ENCODE measurements around the gene SRSF1. TPM values are rescaled to one million over a fixed set of nuclear protein-coding genes. Genes with fewer than 3 reads are reported as not detected.
A peak's percentile ranks its signal among the peaks of the same experiment; 100 is the strongest.
"Not testable (repeated sequence)": the region's sequence is repeated elsewhere in the genome, so short reads cannot be mapped to it uniquely, and the experiment has no call there.

SRSF1 gene
- total RNA-seq, 1 experiment from 2014 or later, result 325 TPM

DNA sequence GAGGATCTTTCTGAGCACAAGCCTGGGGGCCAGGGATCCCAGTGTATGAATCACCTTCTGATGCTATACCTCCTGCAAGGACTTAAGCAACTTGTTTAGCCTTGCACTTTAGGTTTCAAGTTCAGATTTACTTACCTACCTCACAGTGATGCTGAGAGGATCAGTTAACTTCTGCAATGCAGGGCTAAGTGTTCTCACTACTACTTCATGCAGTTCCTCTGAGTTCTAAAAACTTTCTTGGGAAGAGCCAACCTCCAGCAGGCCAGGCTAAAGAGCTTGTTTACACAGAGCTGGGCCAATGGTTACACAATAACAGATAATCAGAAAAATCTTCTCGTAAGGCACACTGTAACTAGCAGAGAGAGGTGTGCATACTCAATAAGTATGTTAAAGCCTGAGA is 32.0 kb downstream of the SRSF1 start:
- Mint-ChIP-seq H3K4me3 (ENCODE audit: unreplicated experiment) (no peak overlapping the region), H3K27ac (ENCODE audit: unreplicated experiment) (no peak overlapping the region), H3K27me3 (ENCODE audit: insufficient read depth, unreplicated experiment) (no peaks in the 10 kb centered on the region), H3K9me3 (ENCODE audit: unreplicated experiment) (no peaks in the 10 kb centered on the region), H3K4me1 (ENCODE audit: low read depth, unreplicated experiment) (peaks cover 18% of the 10 kb centered on the region), H3K36me3 (ENCODE audit: insufficient read depth, unreplicated experiment) (peaks cover 66% of the 10 kb centered on the region)
- TF ChIP-seq, protein P1, sequence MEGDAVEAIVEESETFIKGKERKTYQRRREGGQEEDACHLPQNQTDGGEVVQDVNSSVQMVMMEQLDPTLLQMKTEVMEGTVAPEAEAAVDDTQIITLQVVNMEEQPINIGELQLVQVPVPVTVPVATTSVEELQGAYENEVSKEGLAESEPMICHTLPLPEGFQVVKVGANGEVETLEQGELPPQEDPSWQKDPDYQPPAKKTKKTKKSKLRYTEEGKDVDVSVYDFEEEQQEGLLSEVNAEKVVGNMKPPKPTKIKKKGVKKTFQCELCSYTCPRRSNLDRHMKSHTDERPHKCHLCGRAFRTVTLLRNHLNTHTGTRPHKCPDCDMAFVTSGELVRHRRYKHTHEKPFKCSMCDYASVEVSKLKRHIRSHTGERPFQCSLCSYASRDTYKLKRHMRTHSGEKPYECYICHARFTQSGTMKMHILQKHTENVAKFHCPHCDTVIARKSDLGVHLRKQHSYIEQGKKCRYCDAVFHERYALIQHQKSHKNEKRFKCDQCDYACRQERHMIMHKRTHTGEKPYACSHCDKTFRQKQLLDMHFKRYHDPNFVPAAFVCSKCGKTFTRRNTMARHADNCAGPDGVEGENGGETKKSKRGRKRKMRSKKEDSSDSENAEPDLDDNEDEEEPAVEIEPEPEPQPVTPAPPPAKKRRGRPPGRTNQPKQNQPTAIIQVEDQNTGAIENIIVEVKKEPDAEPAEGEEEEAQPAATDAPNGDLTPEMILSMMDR (IDR thresholded peaks at IDR 0.05; ENCODE audit: insufficient read depth in 1 of 2, low read depth in 1 of 2, low read length in 1 of 2, severe bottlenecking in 1 of 2, unreplicated experiment in 1 of 2), result no peak
- POLR2A ChIA-PET, result no interaction called here
- no peak for DNase-seq
- peaks cover 3% of the 10 kb centered on the region for H3K36me3 ChIP-seq (ENCODE audit: control insufficient read depth, insufficient read depth, low read length)
- H3K4me3 ChIP-seq (ENCODE audit: low read depth, low read length), result no peak overlapping the region
- intact Hi-C loops (cut with micrococcal nuclease; ENCODE audit: unreplicated experiment), result no loop called here
- CTCF ChIA-PET, result interaction anchor here (1.0 to 1.8 kb wide), 5 partner anchors 10 to 114 kb away, joined by 3 to 6 read pairs (median 3); no protein-coding TSS in a partner anchor
- no peaks in the 10 kb centered on the region for H3K9me3 ChIP-seq
- BruUV-seq (replicated peaks), result no TSS peak
- no peaks in the 10 kb centered on the region for H3K27me3 ChIP-seq (replicated peaks; ENCODE audit: control insufficient read depth, insufficient read depth, low read length)
- H3K4me1 ChIP-seq, result peaks cover 17% of the 10 kb centered on the region

DNA sequence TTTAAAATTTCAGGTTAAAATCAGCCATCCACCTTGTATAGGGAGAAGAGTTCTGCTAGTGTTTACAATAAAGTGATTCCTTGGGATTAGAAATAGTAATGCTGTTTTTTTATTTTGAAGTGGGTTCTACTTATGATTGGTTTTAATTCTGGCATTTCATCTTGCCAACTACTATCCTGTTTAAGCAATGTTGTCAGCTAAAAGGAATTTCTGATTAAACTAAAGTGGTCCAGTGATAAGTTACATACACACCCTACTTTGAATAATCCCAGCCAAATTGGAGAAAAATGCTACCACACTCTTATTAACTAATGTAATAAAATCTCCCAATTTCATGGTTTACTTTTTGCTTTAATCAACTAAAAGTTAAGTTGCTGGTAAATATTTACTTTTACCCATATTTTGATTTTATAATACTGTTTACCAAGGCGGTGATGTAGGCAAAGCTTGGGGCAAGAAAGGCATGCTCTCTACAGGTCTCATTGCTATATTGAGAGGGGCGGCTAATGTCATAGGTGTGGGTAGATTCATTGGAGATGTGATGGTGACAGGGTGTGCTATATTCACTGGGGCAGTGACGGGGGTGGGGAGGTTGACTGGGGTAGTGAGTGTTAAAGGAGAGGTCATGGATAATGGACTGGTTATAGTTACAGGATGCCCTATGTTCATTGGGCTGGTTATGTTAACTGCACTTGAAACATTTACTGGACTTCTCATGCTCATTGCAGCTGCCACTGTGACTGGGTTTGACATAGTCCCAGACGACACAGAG is 32.8 kb downstream of the SRSF1 start:
- peaks cover 17% of the 10 kb centered on the region for H3K4me1 Mint-ChIP-seq (ENCODE audit: low read depth, unreplicated experiment)
- peaks cover 58% of the 10 kb centered on the region for H3K36me3 Mint-ChIP-seq (ENCODE audit: insufficient read depth, unreplicated experiment)
- H3K36me3 ChIP-seq (ENCODE audit: control insufficient read depth, insufficient read depth, low read length); H3K4me3 Mint-ChIP-seq (ENCODE audit: unreplicated experiment); H3K4me3 ChIP-seq (ENCODE audit: low read depth, low read length); H3K9me3 ChIP-seq; H3K27me3 Mint-ChIP-seq (ENCODE audit: insufficient read depth, unreplicated experiment); H3K27me3 ChIP-seq (replicated peaks; ENCODE audit: control insufficient read depth, insufficient read depth, low read length); intact Hi-C loops (cut with micrococcal nuclease; ENCODE audit: unreplicated experiment); H3K27ac Mint-ChIP-seq (ENCODE audit: unreplicated experiment); DNase-seq; POLR2A ChIA-PET; H3K9me3 Mint-ChIP-seq (ENCODE audit: unreplicated experiment): not testable (repeated sequence)
- H3K4me1 ChIP-seq, result peaks cover 17% of the 10 kb centered on the region
- TSS peak; percentile 15 for BruUV-seq (replicated peaks)
- CTCF ChIA-PET, result interaction anchor here (1.8 kb wide), 1 partner anchor 82 kb away, joined by 6 read pairs; no protein-coding TSS in a partner anchor

DNA sequence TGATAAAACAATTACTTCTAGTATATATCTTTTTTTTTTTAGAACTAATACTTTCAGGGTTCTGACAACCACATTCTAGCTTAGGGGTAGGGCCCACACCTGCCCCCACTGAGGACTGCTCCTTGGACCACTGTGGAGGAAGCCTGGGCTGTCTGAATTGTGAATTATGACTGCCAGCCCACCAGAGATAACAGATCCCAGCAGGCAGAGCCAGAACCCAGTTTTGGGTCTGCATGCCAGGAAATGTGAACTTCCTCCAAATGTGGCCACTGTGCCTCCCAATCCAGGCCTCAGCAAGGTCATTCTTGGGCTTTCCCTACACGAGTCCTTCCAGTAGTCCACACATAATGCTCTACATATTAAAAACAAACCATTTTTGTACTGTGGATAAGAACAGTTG is 34.9 kb downstream of the SRSF1 start:
- H3K4me3 ChIP-seq (ENCODE audit: low read depth, low read length), result no peak overlapping the region
- Mint-ChIP-seq H3K36me3 (ENCODE audit: insufficient read depth, unreplicated experiment) (peaks cover 37% of the 10 kb centered on the region), H3K9me3 (ENCODE audit: unreplicated experiment) (no peaks in the 10 kb centered on the region), H3K27ac (ENCODE audit: unreplicated experiment) (no peak overlapping the region), H3K4me1 (ENCODE audit: low read depth, unreplicated experiment) (peaks cover 12% of the 10 kb centered on the region), H3K4me3 (ENCODE audit: unreplicated experiment) (no peak overlapping the region), H3K27me3 (ENCODE audit: insufficient read depth, unreplicated experiment) (no peaks in the 10 kb centered on the region)
- no peaks in the 10 kb centered on the region for H3K27me3 ChIP-seq (replicated peaks; ENCODE audit: control insufficient read depth, insufficient read depth, low read length)
- CTCF ChIA-PET, result no interaction called here
- intact Hi-C loops (cut with micrococcal nuclease; ENCODE audit: unreplicated experiment), result no loop called here
- peaks cover 17% of the 10 kb centered on the region for H3K4me1 ChIP-seq
- TF ChIP-seq, protein P1 (IDR thresholded peaks at IDR 0.05; ENCODE audit: insufficient read depth in 1 of 2, low read depth in 1 of 2, low read length in 1 of 2, severe bottlenecking in 1 of 2, unreplicated experiment in 1 of 2), result no peak
- H3K36me3 ChIP-seq (ENCODE audit: control insufficient read depth, insufficient read depth, low read length), result peaks cover 3% of the 10 kb centered on the region
- BruUV-seq (replicated peaks), result no TSS peak
- H3K9me3 ChIP-seq, result no peaks in the 10 kb centered on the region
- no peak for DNase-seq
- POLR2A ChIA-PET, result no interaction called here
